ENCODE measurements around the gene ZSWIM3.

DNA sequence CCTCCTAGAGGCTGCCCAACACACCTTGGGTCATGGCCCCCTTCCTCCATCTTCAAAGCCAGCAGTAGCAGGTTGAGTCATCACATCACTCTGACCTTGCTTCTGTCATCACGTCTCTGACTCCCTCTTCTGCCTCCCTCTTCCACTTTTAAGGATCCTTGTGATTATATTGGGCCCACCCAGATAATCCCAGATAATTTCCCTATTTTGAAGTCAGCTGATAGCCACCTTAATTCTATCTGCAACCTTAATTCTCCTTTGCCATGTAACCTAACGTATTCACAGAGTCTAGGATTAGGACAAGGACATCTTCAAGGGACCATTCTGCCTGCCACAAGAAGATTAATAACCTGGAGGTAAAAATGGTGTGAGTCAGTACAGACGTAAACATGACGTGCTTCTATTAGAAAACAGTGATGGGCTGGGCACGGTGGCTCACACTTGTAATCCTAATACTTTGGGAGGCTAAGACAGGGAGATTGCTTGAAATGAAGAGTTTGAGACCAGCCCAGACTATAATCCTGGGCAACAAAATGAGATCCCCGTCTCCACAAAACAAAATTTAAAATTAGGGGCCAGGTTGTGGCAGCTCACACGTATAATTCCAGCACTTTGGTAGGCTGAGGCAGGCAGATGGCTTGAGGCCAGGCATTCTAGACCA is 3.3 kb downstream of the ZSWIM3 start:
- TF ChIP-seq CTCF (IDR thresholded peaks at IDR 0.05; ENCODE audit: control extremely low read depth in 1 of 3, insufficient read depth in 1 of 3, low read depth in 1 of 3, low read length in 3 of 3), result no peak
- no peak for TF ChIP-seq POLR2A (IDR thresholded peaks at IDR 0.05; ENCODE audit: control extremely low read depth in 1 of 2, low read depth in 2 of 2, low read length in 2 of 2)
